Measurements from ENCODE around the gene NOX3. TPM values are rescaled to one million over a fixed set of nuclear protein-coding genes. Genes with fewer than 3 reads are reported as not detected.
"Not testable (repeated sequence)": the region's sequence is repeated elsewhere in the genome, so short reads cannot be mapped to it uniquely, and the experiment has no call there.

Gene NOX3
- total RNA-seq, 1 donor from 2014 or later = not detected

DNA sequence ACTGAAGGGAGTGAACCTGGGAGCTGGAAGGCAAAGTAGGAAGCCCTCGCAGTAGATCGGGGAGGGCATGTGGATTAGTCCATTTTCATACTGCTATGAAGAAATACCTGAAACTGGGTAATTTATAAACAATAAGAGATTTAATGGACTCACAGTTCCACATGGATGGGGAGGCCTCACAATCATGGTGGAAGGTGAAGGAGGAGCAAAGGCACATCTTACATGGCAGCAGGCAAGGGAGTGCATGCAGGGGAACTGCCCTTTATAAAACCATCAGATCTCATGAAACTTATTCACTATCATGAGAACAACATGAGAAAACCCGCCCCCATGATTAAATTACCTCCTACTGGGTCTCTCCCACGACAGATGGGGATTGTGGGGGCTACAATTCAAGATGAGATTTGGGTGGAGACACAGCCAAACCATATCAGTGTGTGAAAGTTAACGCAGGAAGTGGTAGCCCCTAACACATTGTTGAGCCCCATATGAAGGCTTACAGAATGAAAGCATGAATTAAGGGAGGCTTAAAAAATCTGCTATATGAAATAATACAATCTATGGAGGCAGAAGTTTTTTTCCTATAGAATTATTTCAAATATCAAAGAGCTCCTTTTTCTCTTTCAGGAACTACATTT, 15.5 kb upstream of the NOX3 start:
- not testable (repeated sequence) for ATAC-seq

DNA sequence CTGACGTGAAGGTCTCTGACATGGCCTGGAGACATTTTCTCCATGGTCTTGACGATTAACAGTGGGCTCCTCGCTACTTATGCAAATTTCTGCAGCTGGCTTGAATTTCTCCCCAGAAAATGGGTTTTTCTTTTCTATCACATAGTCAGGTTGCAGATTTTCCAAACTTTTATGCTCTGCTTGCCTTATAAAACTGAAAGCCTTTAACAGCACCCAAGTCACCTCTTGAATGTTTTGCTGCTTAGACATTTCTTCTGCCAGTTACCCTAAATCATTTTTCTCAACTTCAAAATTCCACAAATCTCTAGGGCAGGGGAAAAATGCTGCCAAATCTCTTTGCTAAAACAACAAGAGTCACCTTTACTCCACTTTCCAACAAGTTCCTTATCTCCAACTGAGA, 12.9 kb upstream of the NOX3 start:
- ATAC-seq; DNase-seq (ENCODE audit: low spot score): not testable (repeated sequence)

More for the DNA sequence above, 15.5 kb upstream of the NOX3 start:
- not testable (repeated sequence) for DNase-seq (ENCODE audit: low spot score)

DNA sequence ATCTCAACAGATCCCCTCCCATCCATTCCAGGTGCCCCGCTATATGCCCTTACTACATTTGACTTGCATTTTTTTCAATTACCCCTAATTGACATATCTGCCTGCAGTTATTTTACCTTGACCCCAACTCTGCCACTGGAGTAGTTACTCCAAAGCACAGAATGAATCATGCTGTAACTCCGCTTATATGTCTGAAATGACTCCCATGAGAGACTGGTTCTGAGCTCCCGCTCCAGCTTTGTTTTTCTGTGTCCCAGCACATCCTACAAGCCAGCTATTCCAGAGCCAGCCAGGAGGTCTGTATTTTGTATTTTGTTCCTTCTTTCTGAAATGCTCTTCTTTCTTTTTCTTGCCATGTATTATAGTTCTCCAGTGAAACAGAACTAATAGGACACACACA, 10.9 kb upstream of the NOX3 start:
- ATAC-seq = no peak
- DNase-seq (ENCODE audit: low spot score) = no peak

DNA sequence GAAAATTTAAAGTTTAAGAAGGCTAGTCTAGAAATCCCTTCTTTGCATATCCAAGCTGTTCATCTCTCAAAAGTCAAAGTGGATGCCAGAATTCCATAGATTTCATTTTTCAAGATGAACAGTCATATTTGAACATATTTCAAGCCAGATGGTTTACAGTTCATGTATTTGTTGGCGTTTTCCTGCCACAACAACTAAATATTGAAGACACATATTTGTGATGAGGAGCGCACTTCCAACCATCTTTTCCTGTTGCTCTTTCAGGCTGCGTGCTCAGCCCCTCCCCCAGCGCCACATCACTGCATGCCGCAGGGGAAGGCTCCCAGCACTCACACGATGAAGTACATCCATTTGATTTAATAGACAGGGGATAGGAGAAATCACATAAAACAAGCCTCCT, 5.9 kb upstream of the NOX3 start:
- DNase-seq (ENCODE audit: low spot score) (no peak), ATAC-seq (no peak)

DNA sequence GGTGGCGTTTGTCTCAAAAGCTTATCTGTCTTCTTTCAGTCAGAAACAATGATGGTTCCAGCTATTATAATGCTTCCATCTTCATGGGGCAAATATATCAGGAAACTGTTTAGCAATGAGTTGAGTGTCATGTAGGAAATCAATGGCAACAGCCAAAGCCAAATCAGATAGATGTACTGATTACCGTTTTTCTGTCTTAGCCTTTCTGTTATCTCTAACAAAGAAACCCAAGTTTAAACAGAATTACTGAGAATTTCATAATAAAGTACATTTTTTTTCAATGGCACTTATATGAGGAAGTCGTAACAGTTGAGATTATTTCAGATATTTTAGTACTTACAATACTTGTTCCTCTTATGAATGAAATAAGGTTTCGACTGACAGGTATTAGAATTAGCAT, 1.2 kb downstream of the NOX3 start:
- no peak for ATAC-seq
- no peak for DNase-seq (ENCODE audit: low spot score)

DNA sequence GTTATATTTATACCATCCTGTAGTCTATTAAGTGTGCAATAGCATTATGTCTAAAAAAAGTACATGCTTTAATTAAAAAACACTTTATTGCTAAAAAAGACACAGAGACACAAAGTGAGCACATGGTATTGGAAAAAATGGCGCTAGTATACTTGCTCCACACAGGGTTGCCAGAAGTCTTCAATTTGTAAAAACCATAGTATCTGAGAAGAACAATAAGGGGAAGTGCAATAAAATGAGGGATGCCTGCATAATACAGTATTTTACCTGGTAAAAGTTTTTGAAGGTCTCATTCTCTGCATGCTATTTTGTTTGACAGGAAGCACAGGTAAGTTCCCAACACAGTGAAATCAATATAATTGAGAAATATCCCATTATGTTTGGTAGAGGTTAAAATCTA, 1.6 kb downstream of the NOX3 start:
- ATAC-seq = no peak
- no peak for DNase-seq (ENCODE audit: low spot score)

DNA sequence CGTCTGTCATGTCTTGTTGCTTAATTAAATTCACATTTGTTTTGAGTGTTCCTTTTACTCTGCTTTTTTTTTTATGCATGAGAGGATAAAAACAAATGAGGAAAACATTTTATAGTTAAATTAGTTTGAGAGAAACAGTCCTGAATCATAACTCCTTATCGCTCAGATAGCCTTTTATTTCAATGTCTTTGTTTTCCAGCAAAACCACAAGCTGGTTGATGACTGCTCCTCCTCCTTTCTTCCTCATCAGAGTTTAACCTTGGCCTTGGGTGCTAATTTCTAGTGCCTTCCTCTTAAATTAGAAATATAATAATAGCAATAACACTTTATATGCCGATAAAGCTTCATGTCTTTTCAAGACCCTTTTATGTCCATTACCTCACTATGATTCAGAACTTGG, 3.1 kb downstream of the NOX3 start:
- ATAC-seq (no peak), DNase-seq (ENCODE audit: low spot score) (no peak)

DNA sequence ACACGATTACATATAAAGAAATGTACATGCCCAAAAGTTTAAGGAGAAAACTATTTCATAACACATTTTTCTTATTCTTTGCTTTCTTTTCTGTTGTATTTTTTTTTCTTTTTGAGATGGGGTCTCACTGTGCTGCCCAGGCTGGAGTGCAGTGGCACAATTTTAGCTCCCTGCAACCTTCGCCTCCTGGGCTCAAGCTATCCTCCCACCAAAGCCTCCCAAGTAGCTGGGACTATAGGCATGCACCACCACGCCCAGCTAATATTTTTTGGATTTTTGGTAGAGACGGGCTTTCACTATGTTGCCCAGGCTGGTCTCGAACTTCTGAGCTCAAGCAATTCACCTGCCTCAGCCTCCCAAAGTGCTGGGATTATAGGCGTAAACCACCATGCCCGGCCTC, 4.1 kb downstream of the NOX3 start:
- DNase-seq (ENCODE audit: low spot score); ATAC-seq: not testable (repeated sequence)

DNA sequence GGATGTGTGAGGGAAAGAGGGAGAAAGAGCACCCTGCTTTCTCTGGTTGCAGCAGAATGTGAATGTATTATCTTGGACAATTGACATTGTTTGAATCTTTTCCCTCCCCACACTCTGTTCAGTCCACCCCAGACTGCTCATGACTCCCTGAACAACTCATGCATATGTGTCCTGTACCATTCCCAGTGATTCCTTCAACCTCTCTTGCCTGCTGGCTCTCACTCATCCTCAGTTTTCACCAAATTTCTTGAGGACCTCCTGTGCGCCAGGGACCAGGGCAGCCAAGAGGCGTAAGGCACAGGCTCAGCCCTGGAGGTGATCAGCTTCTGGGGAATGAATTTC, 5.4 kb downstream of the NOX3 start:
- DNase-seq (ENCODE audit: low spot score) = no peak
- no peak for ATAC-seq

DNA sequence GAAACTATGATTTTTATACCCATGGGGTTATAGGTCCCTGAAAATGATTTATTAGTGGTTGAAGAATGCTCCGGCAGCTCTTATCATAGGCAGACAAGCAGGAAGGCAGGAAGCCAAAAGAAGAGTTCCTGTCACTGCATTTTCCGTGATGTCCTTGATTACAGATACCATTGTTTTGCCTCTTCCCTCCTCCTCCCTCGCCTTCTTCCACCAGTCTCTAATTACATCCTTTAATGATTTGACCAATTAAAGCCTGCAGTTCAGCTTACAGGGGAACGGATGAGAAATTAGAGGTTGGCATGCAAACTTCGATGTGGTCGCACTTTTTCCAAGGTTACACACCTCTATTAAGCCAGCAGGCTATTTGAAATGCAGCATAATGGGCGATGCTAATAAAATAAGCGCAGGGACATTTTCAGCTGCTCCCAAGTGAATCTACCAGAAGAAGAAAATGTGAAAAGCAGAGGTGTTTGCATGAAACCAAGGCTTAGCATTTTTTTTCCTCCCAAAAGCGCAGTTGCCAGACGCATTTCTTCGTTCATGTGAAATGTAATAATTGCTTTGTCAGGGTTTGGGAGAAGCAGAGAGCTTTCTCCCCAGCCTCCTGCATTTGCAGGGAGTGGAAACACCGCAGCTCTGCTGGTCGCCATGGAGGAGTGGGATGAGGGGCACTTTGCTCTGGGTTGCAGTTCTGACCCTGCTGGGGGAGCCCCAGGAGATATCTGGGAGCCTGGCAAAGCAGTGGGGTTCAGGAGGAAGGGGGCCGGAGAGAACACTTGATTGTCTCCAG, 6.0 kb downstream of the NOX3 start:
- DNase-seq (ENCODE audit: low spot score) (no peak), ATAC-seq (peak; percentile 26)

DNA sequence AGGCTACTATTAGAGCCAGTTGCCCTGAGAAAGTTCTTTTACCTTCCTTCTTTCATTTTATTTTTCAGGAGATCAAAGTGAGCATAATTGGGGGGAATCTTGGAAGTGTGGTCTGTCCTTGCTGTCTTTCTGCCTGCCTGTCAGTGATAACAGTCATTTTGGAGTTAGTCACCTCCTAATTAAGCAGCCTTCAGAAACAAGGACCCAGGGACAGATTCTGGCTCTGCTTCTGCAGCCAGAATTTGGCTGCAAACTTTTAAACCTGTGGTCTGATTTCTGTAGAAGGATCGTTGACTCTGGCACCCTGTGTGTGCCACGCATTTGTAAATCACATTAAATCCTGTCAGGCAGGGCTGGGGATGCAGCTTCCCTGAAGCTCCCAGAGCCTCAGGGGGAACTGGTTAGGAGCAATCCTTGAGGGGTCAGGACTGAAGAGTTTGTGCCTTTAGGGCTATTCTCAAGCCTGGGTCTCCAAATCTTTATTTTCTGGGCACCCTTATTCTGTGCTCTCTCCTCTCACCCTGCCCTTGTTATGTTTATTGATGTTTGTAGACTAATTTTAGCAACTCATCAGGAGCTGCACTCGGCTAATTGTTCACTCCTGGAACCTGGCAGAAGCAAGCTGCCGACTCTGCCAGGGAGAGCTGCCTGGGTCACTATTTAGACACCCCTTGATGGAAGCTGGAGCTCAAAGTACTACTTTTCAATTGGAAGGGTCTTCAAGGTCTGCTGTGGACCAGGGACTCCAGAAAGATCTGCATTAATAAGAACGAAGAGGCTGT, 6.8 kb downstream of the NOX3 start:
- no peak for ATAC-seq
- DNase-seq (ENCODE audit: low spot score) = no peak

DNA sequence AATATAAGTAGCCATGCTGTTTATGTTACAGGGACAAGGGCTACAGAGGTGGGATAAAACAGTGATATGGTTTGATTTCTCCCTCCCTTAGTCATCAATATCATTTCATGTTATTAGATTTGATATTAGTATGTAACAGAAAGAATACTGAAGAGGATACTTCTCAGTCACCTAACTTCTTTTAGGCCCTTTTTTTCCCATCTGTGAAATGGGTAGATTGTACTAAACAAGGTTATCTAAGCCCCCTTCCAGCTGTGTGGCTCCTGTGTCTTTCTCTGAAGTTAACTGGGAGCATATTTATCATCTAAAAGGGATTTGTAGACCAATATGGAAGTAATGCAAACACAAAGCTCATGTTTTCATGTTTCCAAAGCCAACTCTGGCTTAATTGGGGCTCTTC, 7.7 kb downstream of the NOX3 start:
- ATAC-seq = no peak
- DNase-seq (ENCODE audit: low spot score) = no peak

DNA sequence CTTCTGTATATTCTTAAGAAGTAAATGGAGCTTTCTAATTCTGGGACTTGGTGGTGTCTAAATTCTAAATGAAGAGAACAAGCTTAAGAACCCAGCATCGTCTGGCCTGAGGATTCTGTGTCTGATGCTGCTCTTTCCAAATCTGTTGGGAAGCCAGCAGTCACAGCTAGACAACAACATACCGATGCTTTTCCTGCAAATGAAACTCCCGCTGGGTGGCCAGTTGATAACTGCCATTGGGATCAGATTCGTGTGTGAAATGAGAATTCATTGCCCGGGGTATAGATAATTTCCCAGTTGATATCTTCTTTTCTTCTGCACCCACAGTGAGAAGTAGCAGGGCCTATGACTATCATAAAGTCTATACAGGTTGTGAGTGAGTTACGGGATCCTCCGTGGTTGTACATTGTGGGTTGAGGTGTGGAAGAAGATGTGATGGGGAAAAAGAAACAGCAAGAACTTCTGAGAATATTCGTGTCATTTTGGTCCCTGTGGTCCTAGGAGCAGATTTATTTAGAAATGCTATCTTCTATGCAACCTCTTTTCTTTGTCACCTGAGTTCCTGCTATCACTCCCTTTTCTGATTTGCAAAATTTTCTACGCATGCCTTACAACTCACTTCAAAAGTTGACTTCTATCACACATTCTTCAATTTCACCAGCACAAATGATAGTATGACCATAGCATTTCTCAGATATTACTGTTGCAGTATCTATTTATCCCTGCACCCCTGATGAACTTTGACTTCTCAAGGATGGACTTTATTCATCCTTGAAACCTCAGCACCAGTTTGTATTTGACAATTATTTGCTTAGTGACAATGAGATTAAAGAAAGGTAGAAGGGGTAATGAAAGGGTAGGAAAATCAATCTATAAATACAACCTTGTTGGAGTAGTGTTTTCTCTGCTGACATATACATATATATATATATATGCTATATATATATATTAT, 10.4 kb downstream of the NOX3 start:
- ATAC-seq (no peak), DNase-seq (ENCODE audit: low spot score) (no peak)

DNA sequence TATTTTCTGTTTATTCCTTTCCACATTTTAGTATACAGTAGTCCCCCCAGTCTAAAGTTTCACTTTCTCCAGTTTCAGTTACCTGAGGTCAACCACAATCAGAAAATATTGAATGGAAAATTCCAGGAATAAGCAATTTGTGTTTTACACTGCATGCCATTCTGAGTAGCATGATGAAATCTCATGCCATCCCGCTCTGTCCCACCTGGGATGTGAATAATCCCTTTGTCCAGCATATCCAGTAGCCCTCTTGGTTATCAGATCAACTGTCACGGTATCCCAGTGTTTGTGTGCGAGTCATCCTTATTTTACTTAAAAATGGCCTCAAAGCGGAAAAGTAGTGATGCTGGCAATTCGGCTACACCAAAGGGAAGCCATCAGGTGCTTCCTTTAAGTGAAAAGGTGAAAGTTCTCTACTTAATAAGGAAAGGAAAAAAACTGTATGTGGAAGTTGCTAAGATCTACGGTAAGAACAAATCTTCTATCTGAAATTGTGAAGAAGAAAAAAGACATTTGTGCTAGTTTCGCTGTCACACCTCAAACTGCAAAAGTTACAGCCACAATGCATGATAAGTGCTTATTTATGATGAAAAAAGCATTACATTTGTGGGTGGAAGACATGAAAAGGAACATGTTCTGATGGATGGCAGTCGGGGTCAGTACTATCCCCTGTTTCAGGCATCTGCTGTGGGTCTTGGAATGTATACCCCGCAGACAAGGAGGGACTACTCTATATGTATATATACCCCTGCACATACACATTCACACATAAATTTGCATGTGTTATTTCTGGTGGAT, 11.3 kb downstream of the NOX3 start:
- DNase-seq (ENCODE audit: low spot score) (no peak), ATAC-seq (no peak)

DNA sequence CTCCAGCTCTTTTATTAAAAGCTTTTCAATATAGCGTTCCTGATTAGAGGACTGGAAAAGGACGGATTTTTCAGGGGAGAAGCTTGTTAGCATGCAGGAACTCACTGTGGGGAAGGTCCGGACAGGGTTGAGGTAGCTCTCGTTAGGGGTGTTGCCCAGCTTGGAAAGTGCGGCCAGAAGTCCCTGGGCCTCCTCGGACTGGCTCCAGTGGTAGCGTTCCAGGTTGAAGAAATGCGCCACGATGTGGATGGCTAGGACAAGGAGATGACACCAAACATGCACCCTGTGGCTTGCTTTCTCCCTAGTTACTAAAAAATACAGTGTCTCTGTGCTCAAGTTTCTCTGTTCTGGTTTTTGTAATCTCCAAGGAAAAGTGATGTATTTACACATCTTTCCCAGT, 12.5 kb downstream of the NOX3 start:
- no peak for ATAC-seq
- DNase-seq (ENCODE audit: low spot score) = no peak

DNA sequence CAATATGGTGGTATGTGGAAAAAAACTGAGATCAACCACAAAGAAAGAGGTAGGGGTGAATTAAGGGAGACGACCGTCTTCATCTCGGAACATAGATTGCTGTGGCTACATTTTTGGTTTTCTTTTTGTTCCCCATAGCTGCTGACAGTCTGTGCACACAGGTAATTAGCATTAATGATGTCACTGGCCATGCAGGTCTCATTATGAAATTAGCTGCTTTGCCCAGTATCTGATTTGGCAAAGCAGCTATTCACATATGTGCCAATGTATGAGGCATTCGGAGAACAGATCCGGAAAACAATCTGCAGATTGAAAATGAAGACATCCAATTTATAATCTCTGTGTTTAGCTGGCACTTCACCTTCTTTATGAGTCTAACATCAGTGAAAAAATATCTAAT, 13.1 kb downstream of the NOX3 start:
- DNase-seq (ENCODE audit: low spot score) (no peak), ATAC-seq (no peak)

DNA sequence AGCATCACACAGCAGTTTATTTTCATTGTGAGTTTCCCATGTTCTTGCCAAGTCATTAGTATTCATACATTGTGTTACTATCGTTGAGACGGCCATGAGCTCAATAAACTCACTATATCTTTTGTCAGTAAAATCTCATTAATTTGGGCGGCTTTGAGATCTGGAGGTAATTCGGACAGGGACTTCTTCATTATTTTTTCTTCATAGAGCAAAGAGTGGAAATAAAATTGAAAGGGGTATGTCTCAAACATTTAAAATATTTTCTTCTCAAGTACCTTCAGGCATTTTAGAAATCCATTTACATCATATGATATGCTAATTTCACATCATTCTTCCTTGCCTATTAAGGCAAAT, 14.6 kb downstream of the NOX3 start:
- no peak for ATAC-seq
- no peak for DNase-seq (ENCODE audit: low spot score)

DNA sequence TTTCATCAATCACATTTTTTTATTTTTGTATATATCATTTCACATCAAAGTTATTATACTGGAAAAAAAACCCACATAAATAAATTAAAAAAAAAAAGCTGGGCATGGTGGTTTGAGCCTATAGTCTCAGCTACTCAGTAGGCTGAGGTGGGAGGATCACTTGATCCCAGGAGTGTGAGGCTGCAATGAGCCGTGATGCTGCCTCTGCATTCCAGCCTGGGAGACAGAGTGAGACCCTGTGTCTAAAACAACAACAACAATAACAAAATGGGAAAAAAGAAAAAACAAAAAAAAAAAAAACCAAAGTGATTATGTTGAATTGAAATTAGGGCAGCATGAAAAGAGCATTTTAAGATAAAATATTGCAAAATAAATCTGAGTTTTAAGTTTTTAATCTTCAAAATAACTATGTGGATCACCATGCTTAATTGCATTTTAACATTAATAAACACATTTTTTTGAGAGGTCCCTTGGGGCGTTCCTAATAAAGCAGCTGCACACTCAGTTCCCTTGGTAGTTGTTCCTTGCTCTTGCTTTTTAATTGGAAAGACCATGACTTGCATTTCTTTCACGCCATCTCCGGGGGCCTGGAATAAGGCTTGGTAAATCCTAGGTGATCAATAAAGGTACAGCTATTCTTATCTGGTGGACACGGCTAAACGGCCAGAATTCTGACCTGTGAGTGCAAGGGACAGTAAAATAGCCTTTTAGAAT, 15.1 kb downstream of the NOX3 start:
- ATAC-seq (no peak), DNase-seq (ENCODE audit: low spot score) (no peak)

DNA sequence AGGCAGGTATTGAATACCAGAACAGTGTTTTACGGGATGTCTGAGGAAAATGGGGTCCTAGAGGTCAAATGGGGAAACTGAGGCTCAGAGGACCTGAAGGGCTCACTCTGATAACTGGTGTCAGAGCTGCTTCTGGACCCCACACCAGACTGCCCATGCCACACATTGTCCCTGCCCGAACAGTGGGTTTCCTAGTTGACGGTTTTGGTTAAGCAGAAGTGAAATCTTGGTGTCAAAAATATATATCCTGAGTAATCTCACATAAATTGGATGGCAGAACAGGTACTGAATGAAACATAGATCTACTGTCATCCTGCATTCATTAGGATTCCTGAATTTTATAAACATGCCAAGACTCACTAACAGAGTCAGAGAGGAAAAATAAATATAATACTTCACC, 16.3 kb downstream of the NOX3 start:
- no peak for DNase-seq (ENCODE audit: low spot score)
- no peak for ATAC-seq

Measured in left lobe of liver (tissue), 2 donors.